LNCaP clone FGC (cell line): ENCODE data around the gene MBNL3.
"Not testable (repeated sequence)": the region's sequence is repeated elsewhere in the genome, so short reads cannot be mapped to it uniquely, and the experiment has no call there.

ENCODE experiments used
- DNase-seq: peaks from one replicate; pipeline ENCODE4 v3.0.0-alpha.2; 2011; ENCODE audit warnings: low read depth
- H3K4me3 ChIP-seq: 2 replicates; pipeline ENCODE4 v1.5.1; 2011; ENCODE audit warnings: mild to moderate bottlenecking, low read depth, low read length, control low read depth
- CTCF ChIP-seq: IDR thresholded peaks from 2 replicates; pipeline ENCODE4 v1.5.1; 2012; ENCODE audit warnings: mild to moderate bottlenecking; ENCODE audit not compliant: control insufficient read depth, insufficient read depth; ENCODE audit errors: extremely low read depth

The MBNL3 gene

GRCh38 chrX:132333351-132333750 lies 155.5 kb downstream of the MBNL3 start:
- no peak for TF ChIP-seq CTCF
- H3K4me3 ChIP-seq, result no peak overlapping the region
- no peak for DNase-seq

- no peak for DNase-seq
- H3K4me3 ChIP-seq, result no peak overlapping the region
- no peak for TF ChIP-seq CTCF
Measured at GRCh38 chrX:132331532-132331931, 157.3 kb downstream of the MBNL3 start.

GRCh38 chrX:132331000-132331399 lies 157.8 kb downstream of the MBNL3 start:
- no peak overlapping the region for H3K4me3 ChIP-seq
- TF ChIP-seq CTCF, result no peak
- no peak for DNase-seq

GRCh38 chrX:132330156-132330729 lies 158.6 kb downstream of the MBNL3 start:
- H3K4me3 ChIP-seq, result no peak overlapping the region
- no peak for DNase-seq
- no peak for TF ChIP-seq CTCF

- not testable (repeated sequence) for DNase-seq, H3K4me3 ChIP-seq
Measured at GRCh38 chrX:132326960-132327359, 161.9 kb downstream of the MBNL3 start.
